Activated naive CD4-positive, alpha-beta T cell treated with anti-CD3 and anti-CD28 coated beads, Interleukin-2, amount 50 U/mL, for 16 hours (primary cell): Measurements from ENCODE around the gene SH2B3.

Experiments
- DNase-seq: peaks from one replicate; pipeline ENCODE4 v3.0.0-alpha.2; 2020

SH2B3 gene

DNA sequence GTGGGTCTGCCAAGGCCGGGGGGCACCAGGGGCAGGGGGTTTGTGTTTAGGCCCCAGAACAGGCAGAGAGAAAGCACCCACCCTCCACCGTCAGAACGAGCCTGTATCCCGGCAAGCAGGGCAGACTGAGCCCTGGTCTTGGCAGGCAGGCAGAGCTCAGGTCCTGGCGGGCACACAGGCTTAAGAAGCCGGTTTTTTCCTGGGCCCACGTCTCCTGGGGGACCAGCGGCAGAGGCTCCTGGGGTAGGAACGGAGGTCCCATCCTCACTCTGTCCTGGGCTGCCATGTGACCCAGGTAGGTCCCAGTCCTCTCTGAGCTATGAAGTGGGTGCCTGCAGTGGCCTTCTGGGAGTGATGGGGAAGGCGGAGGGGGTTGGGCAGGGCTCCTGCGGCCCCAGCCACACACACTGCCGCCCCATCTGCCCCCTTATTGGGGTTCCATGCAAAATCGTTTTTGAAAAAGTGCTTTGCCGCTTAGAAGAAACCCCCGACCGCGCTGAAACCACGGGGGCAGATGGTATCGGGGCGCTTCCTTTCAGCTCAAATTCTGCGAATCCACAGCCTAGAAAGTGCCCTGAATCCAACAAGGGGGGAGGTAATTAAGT lies 24.2 kb downstream of the SH2B3 start:
- peak; percentile 46 for DNase-seq

DNA sequence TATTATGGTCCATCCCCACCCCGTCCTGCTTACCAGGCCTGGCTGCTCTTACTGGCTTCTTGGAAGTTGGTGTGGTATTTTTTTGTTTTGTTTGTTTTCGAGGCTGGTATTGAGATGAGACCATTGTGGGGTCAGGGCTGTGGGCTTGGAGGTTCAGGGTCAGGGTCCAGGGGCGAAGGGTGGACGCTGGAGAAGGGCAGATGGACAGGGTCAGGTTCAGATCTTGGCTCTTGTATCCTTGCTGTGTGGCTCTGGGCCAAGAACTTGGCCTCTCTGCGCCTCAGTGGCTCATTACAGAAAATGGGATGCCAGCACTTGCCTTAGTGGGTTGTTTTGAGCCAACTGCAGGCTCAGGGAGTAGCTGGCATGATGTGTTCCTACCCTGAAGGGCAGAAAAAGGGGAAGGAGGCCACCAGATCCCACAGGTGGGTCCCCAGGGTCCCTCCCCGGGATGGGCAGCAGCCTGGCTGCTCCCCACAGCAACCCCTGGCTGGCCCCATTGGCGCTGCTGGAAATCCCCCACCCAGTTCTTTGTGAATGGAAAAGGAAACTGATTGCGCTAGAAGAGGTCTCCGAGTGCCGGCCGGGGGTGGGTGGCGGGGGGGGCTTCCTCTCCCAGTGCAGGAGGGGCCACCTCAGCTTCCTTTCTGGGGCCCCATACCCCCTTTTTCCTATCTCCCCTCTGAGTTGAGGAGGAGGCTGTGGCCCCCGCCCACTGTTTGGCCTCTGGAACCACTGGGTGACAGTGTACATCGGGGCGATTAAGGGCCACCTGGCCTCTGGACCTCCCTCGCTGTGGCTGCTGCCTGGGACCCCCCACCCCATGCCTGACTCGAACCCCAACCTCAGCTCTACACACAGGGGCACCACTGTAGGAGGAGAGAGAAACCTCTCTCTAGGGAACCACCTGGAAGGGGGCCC lies 25.0 kb downstream of the SH2B3 start:
- peak; percentile 67 for DNase-seq

DNA sequence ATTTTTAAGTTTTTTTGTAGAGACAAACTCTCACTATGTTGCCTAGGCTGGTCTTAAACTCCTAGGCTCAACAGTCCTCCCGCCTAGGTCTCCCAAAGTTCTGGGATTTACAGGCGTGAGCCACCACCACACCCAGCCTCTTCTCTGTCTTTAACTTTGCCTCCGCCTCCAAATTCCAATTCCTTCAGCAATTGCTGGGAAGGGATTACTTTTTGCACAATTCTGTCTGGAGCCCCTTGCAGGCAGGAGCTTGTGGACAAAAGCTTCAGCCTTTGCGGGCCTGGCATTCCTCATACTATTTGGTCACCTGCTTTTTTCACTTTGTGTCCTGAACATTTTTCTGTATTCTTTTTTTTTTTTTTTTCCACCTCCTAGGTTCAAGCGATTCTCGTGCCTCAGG lies 26.0 kb downstream of the SH2B3 start:
- DNase-seq = no peak

DNA sequence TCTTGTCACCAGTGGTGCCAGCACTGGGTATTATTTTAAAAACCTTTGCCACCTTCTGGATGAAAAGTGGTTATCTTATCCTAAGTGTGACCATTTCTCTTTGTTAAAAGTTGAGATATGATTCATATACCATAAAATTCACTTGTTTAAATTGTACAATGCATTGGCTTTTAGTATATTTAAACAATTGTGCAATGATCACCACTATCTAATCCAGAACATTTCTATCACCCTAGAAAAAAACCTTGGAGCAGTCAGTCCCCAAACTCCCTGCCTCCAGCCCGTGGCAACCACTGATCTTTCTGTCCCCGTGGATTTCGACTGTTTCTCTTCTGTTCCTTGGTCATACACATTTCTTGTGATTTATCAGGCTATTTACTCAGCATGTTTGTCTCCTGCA lies 28.3 kb downstream of the SH2B3 start:
- no peak for DNase-seq

DNA sequence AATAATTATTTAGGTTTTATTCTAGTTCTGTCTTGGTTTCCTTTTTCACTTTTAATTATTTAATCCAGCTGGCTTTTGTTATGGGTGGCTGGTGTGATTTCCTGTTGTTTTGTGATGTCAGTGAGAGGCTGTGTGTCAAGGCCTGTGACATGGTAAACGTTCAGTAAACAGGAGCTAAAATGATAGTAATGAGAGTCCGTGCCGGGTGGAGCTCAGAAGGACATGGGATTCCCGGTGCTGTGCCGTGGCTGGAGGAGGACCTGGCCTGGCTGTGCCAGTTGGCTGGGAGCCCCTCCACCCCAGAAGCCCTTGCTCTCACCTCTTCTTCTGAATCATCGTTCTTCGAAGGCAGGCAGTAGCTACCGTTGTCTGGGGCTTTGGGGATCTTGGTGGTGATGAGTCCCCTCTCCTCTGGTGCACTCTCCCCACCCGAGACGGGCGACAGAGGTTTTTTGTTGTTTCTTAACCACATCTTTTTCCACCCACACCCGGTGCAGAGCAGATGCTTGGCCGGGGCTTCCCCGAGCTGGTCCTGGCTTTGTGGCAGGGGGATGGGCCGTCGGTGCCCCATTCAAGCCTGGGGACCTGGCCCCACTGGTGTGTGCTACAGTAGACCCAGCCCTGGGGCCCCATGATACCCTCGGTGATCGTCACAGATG lies 29.1 kb downstream of the SH2B3 start:
- DNase-seq = peak; percentile 82

DNA sequence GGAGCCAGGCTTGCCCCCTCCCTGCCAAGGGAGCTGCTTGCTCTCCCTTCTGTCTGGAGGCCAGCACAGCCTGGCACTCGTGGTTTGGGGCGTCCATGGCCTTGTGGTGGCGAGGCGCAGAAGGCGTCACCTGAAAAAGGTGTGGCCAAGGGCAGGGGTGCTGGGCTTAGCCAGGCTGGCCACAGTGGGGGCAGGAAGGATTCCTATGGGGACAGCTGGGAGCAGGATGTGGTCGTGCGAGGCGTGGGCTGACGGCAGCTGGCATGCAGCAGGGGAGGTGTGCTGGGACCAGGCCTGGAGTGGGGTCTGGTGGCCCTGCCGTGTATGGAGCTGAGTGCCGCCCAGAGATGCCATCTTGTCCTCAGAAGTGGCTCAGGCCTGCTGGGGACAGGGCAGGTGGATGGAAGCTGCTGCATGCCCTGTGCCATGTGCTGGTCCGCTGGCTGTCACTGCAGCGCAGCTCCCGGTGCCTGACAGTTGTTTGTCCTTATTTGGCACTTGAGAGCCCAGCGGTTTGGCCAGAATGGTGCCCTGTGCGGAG lies 30.0 kb downstream of the SH2B3 start:
- no peak for DNase-seq

DNA sequence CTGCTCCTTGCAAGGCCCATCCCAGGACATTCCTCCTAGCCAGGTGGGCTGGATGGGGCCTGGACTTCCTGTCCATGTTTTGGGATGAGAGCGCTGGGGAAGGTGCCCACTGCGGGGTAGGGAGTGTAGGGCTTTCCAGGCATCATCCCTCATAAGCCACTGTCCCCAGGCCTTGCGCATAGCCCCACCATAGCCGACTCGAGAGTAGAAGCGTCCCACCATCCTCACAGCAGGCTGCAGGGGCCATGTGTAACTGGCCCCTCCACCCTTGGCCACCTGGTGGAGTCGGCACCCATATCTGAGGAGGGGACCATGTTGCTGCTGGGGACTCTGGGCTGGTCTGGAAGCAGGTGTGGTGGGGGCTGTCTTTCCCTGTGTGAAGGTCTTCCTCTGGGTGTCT lies 30.5 kb downstream of the SH2B3 start:
- DNase-seq = no peak

DNA sequence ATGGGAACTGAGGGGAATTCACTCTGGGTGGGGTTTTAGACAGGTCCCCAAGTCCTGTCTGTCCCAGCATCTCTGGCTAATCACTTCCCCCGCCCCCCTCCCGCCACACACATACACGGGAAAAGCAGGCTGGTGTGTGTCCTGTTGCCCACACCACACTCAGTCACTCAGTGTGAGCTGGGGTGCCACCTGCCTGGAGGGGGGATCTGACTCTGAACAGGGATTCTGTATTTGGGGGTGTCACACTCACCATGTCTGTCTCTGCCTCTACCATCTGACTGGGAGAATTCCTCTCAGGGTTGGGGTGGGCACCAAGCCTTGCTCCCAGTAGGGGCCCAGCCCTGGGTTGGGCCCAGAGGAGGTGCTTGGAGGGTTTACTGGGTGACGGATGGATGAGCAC lies 31.1 kb downstream of the SH2B3 start:
- DNase-seq = no peak

DNA sequence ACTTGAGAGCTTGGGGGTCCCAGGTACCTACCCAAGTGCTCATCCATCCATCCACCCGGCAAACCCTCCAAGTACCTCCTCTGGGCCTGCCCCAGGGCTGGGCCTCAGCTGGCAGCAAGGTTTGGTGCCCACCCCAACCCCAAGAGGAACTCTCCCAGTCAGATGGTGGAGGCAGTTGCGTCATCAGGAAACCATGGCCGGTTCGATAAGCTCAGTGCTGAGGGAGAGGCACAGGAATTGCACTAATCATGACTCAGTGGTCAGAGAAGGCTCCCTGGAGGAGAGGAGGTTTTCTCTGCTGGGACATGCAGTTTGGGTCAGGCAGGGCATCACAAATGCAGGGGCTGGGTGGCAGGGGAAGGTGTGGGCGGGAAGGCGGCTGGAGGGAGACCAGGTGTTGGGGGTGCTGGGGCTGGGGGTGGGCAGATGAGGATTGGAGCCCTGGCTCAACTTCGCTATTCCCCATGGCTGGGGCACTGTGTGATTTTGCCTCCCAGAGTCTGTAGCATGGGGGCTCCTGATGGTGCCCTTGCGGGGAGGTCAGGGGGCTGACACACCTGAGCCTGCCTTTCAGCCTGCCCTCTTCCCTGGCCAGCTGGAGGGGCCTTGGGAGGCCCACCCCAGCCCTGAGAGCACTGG lies 32.2 kb downstream of the SH2B3 start:
- no peak for DNase-seq

DNA sequence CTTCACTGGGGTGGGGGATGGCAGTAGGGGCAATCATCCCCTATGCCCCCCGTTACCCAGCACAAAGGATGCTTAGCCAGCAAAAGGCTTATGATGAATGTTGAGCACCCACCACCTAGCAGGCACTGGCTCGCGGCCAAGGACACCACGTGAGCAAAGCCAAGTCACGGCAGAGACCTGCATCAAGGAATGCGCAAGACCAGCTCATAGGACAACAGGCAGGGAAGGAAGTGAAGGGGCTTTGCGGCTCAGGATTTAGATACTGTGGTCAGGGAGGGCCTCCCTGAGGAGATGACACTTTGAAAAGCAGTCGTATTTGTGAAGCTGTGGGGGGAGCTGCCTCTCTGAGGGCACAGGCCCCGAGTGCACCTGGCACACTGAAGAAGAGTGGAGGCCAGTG lies 32.8 kb downstream of the SH2B3 start:
- DNase-seq = peak; percentile 67

DNA sequence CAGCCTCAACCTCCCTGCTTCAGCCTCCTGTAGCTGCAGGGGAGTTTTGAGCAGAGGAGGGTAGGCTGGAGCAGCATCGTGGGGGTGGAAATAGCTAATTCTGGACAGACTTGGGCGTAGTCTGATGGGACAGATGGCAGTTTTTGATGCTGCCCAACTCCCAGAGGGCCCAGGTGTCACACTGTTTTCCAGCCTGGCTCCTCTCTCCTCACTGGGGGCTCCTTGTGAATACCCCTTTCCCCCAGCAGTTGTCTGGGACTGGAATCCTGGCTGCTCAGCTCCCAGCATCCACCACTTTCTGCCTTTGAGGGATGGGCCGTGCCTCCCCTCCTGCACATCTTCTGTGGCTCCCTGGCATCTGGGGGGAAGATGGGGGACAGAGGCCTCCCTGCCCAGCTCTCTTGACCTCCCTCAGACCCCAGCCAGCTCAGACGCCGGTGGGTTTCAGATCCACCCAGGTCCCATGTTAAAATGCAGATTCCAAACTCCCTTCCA lies 34.0 kb downstream of the SH2B3 start:
- DNase-seq = no peak

DNA sequence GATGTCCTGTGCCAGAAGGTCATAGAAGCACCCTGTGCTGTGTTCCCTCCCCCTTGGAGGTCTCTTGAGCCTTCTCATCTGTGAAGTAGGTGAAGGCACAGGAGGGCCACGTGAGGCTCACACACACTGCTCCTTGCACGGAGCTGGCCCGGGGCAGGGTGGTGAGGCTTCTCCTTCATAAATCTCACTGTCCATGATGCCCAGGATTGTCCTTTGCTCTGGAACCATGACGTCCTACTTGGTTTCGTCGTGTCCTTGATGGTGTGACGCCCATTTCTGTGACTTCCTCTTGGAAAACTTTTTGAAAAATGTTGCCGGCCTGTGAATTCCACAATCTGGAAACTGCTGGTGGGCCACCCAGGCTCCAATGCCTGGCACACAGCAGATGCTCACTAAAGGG lies 34.4 kb downstream of the SH2B3 start:
- DNase-seq = no peak

DNA sequence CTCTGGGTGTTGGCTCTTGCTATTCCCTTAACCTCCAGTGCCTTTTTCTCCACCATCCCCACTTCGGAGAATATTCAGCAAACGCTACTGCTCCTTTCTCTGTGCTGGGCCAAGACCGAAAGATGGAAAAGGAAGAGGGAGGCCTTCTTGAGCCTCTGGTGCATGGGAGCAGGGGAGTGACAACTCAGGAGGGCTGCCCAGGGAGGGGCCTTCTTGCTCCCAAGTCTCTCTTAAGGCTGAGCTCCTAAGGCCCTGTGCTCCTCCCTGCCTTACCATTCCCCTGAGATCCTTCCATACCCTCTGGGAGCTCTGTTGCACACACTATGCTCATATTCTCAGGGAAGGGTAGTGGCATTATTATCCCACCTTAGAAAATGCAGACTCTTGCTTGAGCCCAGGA lies 34.9 kb downstream of the SH2B3 start:
- DNase-seq = no peak

DNA sequence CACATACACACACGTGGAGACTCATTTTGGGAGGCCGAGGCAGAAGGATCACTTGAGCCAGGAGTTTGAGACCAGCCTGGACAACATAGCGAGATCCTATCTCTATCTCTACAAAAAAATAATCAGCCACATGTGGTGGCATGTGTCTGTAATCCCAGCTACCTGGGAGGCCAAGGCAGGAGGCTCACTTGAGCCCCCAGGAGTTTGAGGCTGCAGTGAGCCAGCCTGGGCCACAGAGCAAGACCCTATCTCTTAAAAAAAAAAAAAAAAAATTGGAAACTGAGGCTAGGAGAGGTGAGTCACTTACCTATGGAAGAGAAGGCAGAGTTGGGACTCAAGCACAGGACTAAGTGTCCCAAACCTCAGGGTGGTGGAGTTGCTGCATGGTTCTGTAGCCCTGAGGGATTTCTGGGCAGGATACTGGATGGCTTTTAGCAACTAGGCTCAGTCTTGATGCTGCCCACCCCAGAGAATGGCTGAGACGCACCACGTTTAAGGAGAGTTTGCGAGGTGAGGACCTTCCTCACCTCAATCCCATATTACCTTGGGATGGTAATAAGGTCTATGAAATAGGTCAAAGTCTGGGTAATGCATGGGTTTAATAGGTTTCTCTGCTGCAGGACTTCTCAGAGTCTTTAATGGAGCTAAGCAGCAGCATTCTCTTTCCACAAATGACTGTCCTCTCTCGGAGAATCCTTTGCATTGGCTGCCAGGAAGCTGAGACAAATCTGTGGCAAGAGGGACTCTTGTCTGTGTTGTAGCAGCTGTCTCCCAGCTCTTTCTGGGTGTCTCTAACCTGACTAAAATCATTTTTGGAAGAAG lies 35.6 kb downstream of the SH2B3 start:
- DNase-seq = no peak

DNA sequence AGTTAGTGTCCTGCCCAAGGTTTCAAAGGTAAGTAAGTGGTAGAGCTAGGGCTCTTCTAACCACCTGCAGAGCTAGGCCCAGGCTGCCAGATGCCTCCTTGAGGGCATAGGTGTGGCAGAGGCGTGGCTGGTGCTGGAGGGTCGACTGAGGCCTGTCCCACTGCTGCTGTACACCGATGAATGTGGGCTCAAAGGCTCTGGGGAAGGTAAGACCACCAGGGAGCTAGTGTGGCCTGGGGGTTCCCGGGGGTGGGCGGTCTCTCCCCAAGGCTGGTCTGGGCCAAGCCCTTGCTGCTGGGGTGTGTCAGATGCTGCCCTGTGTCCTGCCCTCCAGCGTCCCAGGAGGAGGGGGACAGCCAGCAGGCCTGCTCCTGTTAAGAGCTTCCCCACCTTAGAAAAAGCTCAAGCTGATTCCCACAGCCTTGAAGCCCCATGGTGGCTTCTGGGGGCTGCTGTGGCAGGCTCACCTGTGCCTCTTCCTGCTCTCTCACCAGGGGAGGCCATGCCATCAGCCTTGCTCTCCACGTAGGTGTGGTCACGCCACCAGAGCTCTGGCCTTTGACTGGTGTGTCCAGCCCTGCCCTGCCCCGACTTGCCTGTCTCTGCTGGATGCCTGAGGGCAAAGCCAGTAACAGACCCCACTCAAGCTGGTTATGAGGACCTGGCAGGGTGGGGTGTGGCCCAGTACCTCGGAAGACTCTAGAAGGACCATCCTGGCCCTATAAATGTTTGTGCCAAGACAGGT lies 36.8 kb downstream of the SH2B3 start:
- DNase-seq = no peak

DNA sequence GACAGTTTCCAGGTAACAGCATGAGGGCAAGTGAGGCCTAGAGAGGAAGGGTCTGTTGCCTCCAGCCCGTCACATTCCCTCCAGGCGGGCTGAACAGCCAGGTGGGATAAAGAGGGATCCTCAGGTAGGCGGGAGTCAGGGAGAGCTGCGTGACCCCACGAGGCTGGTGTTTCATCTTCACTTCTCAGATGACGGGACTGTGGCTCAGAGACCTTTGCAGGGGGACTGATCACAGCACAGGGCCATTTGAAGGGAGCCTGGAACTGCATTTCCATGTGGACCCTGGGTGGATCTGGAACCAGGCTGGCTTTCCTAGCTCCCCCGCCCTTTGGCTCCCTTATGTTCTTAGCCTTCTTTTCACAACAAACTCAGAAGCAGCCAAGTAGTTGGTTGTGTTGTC lies 37.4 kb downstream of the SH2B3 start:
- DNase-seq = no peak

DNA sequence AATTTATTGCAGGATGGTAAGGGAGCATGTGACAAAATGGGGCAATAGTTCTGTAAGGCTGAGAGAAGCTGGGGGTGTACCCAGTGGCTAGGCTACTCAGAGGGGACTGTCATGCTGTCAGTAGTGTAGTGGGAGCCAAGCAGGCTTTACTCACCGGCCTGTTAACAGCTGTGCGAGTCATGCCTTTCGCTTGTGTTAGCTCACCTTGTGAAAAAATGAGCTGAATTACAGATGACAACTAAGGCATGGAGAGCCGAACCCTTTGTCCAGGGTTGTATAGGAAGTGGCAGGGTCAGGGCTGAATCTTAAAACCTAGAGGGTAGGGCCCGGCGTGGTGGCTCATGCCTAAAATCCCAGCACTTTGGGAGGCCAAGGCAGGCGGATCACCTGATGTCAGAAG lies 37.9 kb downstream of the SH2B3 start:
- DNase-seq = peak; percentile 57

DNA sequence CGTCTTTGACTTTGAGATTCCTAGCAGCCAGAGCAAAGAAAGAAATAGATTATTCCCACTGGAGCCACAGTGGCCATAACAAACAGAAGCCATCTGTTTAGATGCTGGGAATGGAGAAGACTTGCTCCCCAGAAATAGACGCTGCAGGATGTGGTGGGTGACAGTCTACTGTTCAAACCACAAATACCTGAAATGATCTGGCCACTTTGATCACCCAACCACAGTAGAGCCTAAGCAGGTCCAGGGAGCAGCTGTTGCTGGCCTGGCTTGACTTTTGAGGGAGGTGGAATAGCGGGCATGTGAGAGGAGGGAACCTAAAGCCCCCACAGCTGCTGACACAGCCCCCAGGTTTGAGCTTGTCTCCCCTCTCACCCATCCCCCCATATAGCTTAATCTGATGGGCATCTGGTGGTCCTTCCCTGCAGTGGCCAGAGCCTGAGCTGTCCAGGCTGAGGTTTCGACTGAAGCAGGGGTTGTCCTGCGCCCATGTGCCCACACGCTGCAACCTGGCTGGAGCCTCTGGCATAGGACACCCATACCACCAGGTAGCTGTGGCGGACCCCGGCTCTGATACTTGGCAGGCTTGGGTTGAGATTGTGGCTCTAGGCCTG lies 38.7 kb downstream of the SH2B3 start:
- DNase-seq = no peak

DNA sequence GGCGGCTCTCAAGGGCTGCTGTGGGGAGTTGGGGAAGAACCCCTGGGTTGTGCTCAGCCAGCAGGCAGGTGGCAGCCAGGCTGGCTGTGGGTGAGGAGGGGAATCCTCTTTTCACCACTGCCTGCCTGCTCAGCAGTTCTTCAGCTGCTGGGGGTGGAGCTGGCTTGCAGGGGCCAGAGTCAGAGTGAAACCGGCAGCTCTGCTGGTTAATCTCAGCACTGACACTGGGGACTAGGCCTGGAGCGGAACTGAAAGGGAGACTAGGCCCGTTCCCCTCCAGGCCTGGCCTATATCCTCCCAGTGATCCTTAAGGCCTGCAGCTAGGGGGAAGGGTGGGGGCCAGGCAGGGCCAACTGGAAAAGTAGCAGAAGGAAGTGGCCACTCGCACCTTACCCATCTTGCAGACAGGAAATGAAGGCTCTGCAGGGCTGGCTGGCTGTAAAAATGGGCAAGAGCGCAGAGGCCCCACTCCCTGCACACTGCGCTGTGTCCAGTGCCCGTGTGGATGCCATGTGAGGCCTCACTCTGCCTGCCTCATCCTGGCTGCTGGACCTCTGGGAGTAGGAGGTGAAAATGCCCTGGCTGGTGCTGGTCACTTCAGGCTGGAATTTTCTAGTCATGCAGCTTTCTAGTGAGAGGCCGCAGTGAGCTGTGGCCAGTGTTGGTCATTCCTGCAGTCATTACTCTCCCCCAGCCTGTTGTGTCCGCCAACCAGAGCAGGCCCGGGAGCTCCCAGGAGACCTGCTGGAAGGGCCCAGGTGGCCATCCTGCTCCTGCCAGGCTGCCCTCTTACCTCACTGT lies 39.4 kb downstream of the SH2B3 start:
- DNase-seq = peak; percentile 83
